ENCODE results near the gene CIAO1.

The CIAO1 gene

DNA sequence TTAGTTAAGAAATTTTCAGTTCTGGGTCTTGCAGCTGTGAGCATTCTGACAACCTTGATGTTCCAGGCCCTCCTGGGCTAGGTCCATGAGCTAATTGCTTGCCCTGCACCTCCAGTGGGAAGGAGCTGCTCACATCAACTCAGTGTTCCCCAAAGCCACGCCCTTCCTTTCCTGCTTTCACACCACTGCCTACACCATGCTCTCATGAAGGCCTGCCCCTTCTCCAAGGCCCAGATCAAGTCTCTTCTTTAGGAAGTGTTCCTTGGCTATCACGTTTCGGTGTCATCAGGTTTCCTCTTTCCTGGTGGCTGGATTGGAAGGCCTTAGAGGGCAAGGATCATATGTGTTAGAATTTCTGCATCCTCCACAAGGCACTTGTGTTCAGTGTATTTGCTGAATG, 19.0 kb upstream of the CIAO1 start:
- Histone ChIP-seq H3K27me3 (replicated peaks; ENCODE audit: control insufficient read depth, insufficient read depth, low read length) (no peaks in the 10 kb centered on the region), H3K4me3 (replicated peaks; ENCODE audit: low read depth, low read length) (no peak overlapping the region), H3K36me3 (ENCODE audit: control insufficient read depth, insufficient read depth, low read length) (peaks cover 8% of the 10 kb centered on the region)
- TF ChIP-seq, protein P1, sequence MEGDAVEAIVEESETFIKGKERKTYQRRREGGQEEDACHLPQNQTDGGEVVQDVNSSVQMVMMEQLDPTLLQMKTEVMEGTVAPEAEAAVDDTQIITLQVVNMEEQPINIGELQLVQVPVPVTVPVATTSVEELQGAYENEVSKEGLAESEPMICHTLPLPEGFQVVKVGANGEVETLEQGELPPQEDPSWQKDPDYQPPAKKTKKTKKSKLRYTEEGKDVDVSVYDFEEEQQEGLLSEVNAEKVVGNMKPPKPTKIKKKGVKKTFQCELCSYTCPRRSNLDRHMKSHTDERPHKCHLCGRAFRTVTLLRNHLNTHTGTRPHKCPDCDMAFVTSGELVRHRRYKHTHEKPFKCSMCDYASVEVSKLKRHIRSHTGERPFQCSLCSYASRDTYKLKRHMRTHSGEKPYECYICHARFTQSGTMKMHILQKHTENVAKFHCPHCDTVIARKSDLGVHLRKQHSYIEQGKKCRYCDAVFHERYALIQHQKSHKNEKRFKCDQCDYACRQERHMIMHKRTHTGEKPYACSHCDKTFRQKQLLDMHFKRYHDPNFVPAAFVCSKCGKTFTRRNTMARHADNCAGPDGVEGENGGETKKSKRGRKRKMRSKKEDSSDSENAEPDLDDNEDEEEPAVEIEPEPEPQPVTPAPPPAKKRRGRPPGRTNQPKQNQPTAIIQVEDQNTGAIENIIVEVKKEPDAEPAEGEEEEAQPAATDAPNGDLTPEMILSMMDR (IDR thresholded peaks at IDR 0.05; ENCODE audit: insufficient read depth, low read length, poor library complexity, severe bottlenecking), result no peak
- no peak for DNase-seq (ENCODE audit: extremely low read depth, insufficient read length)

DNA sequence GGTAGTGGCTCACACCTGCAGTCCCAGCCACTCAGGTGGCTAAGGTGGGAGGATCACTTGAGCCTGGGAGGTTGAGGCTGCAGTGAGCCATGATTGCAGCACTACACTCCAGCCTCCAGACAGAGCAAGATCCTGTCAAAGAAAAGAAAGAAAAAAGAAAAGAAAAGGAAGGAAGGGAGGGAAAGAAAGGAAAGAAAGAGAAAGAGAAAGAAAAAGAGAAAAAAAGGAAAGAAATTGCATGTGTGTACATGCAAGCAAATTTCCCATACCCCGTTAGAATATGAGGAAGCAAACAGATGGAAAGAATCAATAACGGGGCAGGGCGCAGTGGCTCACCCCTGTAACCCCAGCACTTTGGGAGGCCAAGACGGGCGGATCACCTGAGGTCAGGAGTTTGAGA, 18.1 kb upstream of the CIAO1 start:
- Histone ChIP-seq H3K4me3 (replicated peaks; ENCODE audit: low read depth, low read length) (no peak overlapping the region), H3K36me3 (ENCODE audit: control insufficient read depth, insufficient read depth, low read length) (peaks cover 14% of the 10 kb centered on the region), H3K27me3 (replicated peaks; ENCODE audit: control insufficient read depth, insufficient read depth, low read length) (no peaks in the 10 kb centered on the region)
- TF ChIP-seq, protein P1 (IDR thresholded peaks at IDR 0.05; ENCODE audit: insufficient read depth, low read length, poor library complexity, severe bottlenecking), result no peak
- DNase-seq (ENCODE audit: extremely low read depth, insufficient read length), result no peak

DNA sequence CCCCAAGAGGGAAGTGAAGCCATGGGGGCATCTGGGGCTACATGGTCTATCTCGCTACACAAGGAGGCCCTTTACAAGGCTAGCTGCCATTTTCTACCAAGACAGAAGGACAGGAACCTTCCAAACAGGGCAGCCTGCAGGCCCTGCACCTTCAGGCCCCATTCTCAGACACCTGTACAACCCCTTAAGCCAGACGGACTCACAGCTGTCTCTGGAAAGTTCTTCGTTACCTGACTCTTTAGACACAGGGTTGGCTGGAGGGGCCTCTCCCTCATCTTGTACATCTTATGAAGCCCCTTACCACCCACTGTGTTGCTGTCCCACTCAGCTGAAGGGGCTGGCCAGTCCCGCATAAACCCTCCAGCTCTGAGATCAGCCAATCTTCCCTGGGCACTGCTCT, 17.4 kb upstream of the CIAO1 start:
- no peak for DNase-seq (ENCODE audit: extremely low read depth, insufficient read length)
- peaks cover 19% of the 10 kb centered on the region for H3K36me3 ChIP-seq (ENCODE audit: control insufficient read depth, insufficient read depth, low read length)
- no peaks in the 10 kb centered on the region for H3K27me3 ChIP-seq (replicated peaks; ENCODE audit: control insufficient read depth, insufficient read depth, low read length)
- TF ChIP-seq, protein P1 (IDR thresholded peaks at IDR 0.05; ENCODE audit: insufficient read depth, low read length, poor library complexity, severe bottlenecking), result no peak
- H3K4me3 ChIP-seq (replicated peaks; ENCODE audit: low read depth, low read length), result no peak overlapping the region

DNA sequence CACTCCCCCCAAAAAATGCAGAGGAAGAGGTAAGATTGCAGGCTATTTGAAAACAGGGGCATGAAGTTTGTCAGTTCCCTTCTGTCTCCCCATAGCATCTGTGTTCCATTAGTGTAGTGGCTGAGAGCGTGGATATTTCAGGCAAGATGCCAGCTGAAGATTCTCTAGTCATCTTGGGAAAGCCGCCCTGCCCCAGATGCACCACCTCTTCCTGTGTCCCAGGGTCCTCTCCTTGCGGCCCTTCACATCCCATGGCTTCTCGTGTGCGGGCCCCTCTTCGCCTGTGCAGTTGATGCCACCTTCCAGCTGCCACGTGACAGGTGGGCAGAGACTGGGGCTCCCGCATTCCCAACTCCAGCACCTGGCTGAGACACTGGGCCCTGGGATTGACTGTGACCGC, 16.4 kb upstream of the CIAO1 start:
- H3K36me3 ChIP-seq (ENCODE audit: control insufficient read depth, insufficient read depth, low read length), result peaks cover 26% of the 10 kb centered on the region

DNA sequence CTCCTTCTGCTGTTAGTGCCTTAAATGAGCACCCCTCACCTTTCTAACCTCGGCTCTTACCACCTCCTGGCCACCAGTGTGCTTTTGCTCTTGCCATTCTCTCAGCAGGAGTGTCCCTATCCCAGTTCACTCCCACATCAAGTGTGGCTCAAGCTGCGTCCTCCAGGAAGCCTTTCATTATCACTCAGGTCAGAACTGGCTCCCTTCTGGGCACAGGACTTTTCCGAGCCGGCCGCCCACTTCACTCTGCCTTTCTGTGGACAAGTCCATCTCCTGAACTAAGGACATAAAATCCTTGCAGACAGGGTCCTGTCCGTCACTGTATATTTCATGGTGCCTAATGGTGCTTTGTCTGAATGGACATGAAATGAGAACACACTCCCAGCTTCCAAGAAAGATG, 15.8 kb upstream of the CIAO1 start:
- Histone ChIP-seq H3K36me3 (ENCODE audit: control insufficient read depth, insufficient read depth, low read length) (peaks cover 26% of the 10 kb centered on the region), H3K27me3 (replicated peaks; ENCODE audit: control insufficient read depth, insufficient read depth, low read length) (no peaks in the 10 kb centered on the region), H3K4me3 (replicated peaks; ENCODE audit: low read depth, low read length) (no peak overlapping the region)
- DNase-seq (ENCODE audit: extremely low read depth, insufficient read length), result no peak
- TF ChIP-seq, protein P1 (IDR thresholded peaks at IDR 0.05; ENCODE audit: insufficient read depth, low read length, poor library complexity, severe bottlenecking), result no peak

More for the DNA sequence above, 16.4 kb upstream of the CIAO1 start:
- TF ChIP-seq, protein P1 (IDR thresholded peaks at IDR 0.05; ENCODE audit: insufficient read depth, low read length, poor library complexity, severe bottlenecking), result no peak
- Histone ChIP-seq H3K27me3 (replicated peaks; ENCODE audit: control insufficient read depth, insufficient read depth, low read length) (no peaks in the 10 kb centered on the region), H3K4me3 (replicated peaks; ENCODE audit: low read depth, low read length) (no peak overlapping the region)
- DNase-seq (ENCODE audit: extremely low read depth, insufficient read length), result no peak

DNA sequence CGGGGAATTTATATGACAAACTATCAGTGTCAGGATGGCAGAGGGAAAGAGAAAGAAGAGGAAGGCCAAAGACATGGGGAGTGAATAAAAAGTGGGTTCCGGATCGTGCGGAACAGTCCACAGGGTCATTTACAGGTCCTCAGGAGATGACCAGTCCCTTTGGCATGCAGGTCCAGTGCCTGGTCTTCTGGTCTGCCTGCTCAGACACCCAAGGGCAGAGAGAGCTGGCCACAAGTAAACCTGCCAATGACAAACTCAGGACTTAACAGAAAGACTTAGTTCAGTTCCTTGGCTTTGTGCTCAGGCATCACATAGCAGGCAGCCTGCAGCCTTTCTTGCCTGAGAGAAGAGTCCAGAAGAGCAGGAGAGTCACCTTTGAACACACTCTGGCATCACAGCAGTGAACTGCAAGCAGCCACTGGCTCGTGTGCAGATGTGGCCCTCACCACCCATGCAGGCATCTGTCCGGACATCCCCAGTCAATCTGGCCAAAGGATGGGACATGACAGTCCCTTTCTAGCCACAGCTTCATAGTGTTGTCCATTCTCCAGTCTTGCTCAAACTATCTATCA, 14.2 kb upstream of the CIAO1 start:
- Histone ChIP-seq H3K4me3 (replicated peaks; ENCODE audit: low read depth, low read length) (no peak overlapping the region), H3K36me3 (ENCODE audit: control insufficient read depth, insufficient read depth, low read length) (peaks cover 29% of the 10 kb centered on the region), H3K27me3 (replicated peaks; ENCODE audit: control insufficient read depth, insufficient read depth, low read length) (no peaks in the 10 kb centered on the region)
- TF ChIP-seq, protein P1 (IDR thresholded peaks at IDR 0.05; ENCODE audit: insufficient read depth, low read length, poor library complexity, severe bottlenecking), result no peak
- DNase-seq (ENCODE audit: extremely low read depth, insufficient read length), result no peak

All from GM06990 (cell line).